HG02938 (cell line): ENCODE measurements around the gene TRMT13.
A peak's percentile ranks its signal among the peaks of the same experiment; 100 is the strongest.

Experiments used
- ATAC-seq: cut with Tn5 transposase; IDR thresholded peaks from one replicate; pipeline ENCODE4 v1.9.1; 2021; ENCODE audit warnings: mild to moderate bottlenecking, moderate library complexity; ENCODE audit not compliant: unreplicated experiment

TRMT13 gene, protein sequence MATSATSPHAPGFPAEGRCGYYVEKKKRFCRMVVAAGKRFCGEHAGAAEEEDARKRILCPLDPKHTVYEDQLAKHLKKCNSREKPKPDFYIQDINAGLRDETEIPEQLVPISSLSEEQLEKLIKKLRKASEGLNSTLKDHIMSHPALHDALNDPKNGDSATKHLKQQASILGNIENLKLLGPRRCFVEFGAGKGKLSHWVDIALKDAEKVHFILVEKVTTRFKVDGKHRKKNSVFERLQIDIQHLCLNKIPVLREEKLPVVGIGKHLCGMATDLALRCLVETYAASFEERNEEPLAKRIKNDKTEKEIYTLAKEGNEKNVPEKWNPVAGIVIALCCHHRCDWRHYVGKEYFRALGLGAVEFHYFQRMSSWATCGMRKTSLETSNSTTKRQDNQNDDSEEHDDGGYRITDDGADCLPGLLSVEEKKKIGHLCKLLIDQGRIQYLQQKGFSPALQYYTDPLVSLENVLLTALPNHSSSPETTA

DNA sequence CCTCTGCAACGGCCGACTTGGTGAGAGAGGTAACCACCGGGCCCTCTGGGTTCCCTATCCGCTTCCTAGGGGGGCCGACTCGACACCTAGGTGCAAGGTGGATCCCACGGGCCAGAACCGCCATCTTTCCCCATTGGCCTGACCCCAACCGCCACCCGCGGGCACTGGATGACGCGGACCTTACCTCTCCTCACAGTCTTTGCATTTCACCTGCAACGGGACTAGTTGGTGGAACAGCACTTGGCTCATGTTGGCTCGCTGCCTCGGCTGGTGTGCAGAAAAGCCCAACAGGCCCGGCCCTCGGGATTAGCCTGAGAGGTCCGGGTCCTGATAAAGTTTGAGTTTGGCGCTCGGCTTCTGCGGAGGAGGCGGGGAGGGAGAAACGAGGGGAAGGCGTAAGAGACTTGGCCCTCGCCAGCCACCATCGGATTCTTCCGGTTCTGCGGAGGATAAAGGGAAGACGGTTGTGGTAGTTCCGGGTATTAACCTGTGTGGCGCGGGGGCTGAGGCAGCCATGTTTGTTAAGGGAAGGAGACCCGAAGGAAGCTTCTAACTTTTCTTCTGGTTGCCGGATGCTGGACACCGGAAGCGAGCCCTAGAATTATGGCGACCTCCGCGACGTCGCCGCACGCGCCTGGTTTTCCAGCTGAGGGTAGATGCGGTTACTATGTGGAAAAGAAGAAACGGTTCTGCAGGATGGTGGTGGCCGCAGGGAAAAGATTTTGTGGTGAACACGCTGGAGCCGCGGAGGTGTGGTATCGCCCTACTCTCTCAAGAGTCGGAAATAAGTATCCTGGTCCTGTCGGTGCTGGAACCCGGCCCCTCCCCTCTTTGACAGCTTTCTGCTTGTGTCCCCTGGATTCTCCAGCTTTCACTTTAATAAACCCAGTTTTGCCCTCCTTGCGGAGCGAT is at the start of gene TRMT13, which contains the start of gene SASS6:
TRMT13 (plus strand) TSS at position 598 of the 912 bp plus-strand sequence; CDS start at position 604, 6 bp downstream.
SASS6 (minus strand) TSS at position 365 of the 912 bp plus-strand sequence; CDS start at position 249, 116 bp downstream.
- peak; percentile 89 for ATAC-seq

DNA sequence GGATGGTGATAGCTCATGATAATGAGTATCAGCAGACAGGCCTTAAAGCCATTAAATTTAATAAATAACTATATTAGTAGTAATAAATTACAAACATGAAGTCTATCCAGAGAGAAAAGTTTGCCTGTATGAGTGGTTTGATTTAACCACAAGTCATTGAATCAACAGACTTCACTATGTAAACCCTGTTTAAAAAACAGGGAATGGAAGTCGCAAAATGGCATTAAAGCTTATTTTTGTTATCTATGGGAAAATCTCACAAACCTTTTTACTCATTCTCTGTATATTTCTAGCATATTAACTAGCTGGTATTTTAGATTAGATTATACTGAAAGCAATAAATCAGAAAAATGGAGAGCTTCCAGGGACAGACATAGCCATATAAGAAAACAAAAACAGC is 45.6 kb upstream of the TRMT13 start:
- ATAC-seq: no peak

DNA sequence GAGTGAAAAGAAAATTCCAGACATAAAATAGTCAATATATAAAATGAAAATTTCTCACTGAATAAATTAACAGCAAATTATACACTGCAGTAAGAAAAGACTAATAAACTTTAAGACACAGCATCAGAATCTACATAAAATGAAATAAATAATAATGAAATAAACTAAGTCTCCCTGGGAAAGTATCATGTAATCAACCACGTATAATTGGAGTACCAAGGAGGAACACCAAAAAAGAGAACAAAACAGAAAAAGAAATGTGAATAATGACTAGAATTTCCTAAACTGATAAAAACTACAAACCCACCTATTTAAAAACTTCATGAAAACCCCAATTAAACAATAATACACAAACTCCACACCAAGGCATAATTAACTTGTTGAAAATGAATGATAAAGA is 43.9 kb upstream of the TRMT13 start:
- no peak for ATAC-seq

- ATAC-seq: no peak
Observed at GRCh38 chr1:100090471-100090870, 42.5 kb upstream of the TRMT13 start.

GRCh38 chr1:100100202-100100601 is 32.8 kb upstream of the TRMT13 start:
- no peak for ATAC-seq

DNA sequence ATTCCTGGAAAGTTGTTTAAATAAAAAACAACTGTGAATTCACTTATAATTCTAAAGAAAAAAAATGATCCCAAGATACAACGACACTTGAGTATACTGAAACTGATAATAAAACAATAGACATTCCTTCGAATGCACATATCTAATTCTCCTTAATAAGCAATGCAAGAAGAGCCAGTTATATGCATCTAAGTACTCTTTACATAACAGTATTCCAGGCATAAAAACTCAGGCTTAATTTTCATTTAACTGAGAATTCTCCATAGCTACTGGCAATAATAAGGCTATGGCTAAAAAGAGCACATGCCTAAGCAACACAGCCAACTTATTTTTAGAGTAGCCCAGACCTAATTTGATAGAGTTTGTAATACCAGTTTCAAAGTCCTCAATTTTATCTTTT is 31.4 kb upstream of the TRMT13 start:
- ATAC-seq: no peak

GRCh38 chr1:100107696-100108095 is 25.3 kb upstream of the TRMT13 start:
- ATAC-seq: no peak

DNA sequence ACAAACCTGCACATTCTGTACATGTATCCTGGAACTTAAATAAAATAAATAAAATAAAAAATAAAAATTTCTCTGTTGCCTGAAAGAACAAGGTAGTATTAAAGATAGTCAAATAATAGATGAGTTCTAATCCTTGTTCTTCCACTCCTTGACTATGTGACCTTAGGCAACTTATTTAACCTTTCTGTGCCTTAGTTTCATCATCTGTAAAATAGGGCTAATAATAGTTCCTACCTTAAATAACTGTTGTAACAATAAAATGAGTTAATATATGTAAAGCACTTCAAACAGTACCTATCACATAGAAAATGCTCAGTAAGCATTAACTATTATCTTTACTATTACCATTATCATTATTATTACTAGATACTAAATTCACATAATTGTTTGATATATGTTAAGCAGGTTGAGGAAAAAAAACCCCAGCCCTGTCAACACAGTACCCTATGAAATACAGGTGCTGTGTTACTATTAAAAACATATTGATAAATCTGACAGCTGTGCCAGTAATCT is 23.4 kb upstream of the TRMT13 start:
- no peak for ATAC-seq

DNA sequence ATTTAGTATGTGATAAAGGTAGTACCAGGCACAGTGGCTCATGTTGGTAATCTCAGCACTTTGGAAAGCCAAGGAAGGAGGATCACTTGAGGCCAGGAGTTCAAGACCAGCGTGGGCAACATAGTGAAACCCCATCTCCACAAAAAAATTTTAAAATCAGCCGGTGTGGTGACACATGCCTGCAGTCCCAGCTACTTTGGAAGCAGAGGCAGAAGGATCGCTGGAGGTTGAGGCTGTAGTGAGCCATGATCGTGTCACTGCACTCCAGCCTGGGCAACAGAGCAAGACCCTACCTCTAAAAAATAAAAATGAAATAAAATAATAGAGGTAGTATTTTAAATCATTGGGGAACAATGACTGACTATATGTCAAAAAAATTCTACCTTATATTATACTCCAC is 17.4 kb upstream of the TRMT13 start:
- no peak for ATAC-seq

DNA sequence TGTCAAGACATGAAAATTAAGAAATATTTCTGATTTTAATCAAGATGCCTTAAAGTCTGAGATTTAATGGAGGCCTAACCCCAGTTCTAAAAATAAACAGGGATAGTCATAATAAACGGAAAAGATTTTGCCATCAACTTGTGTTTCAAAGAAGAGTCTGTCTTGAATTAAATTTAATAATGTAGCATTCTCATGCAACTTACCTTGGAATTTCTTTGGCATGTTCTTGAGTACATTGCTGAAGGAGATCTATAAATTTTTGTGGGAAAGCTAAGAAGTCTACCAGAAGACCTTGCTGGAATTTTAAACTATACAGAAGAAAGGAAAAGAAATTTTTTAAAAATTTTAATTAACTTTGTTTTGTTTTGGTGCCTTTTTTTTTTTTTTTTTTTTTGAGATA is 10.8 kb upstream of the TRMT13 start:
- no peak for ATAC-seq

GRCh38 chr1:100127226-100127625 is 5.7 kb upstream of the TRMT13 start:
- ATAC-seq: no peak

GRCh38 chr1:100130552-100131077 is 2.3 kb upstream of the TRMT13 start:
- ATAC-seq: no peak

DNA sequence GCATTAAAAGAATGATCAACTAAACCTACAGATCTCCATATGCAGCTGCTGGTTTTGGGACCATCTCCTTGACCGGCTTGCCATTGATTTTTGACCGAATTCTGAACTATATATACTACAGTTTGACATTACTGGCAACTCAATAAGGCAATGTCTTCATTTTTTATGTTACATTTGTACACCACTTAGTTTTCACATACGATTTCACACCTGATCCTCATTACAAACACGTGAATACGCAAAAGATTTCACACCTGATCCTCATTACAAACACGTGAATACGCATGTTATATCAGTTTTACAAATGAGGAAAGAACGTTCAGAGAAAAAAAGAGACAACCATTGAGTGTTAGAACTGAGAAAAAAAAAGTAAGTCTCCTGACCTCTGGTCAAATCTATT is 1.3 kb upstream of the TRMT13 start:
- ATAC-seq: no peak

DNA sequence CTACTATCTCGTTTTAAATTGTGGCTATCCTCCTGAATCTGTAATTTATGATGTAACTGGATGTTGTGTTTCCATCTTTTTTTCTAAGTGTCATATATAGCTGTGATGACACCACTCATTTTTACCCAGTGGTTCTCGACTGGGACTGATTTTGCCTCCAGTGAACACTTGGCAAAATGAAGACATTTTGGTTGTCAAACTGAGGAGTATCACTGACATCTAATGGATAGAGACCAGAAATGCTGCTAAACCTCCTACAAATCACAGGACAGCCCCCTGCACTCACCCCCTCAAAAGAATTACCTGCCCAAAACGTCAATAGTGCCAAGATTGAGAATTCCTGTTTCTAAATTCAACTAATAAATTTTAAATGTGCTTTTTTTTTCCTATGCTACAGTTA is 1.9 kb downstream of the TRMT13 start:
- no peak for ATAC-seq

DNA sequence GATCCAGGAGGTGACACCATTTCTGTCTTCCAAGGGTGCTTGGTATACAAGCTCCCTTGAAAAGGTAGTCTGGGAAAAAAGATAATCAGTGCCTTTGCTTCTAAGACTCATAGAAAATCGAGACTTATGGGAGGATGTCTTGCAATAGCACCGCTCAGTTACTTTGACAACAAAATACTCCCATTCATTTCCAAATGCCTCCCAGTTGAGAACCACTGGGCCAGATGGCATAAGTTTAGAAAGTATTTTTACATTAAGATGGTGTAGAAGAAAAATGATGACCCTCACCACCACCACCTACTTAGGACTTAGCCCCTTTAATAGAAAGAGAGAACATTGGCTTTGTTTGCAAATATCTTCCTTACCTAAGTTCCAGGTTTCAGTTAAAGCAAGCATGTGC is 4.6 kb downstream of the TRMT13 start:
- no peak for ATAC-seq

DNA sequence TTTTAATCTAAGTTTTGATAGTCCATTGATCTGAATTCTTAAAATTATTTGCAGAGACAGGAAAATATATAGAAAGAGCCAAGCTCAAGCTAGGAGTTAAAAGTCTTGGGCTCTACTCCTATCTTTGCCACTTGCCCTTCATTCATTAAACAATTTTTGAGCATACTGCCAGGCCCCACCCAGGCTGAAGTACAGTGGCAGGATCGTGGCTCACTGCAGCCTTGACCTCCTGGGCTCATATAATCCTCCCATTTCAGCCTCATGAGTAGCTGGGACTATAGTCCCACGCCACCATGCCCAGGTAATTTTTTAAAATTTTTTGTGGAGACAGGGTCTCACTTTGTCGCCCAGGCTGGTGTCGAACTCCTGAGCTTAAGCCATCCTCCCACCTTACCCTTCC is 8.2 kb downstream of the TRMT13 start:
- no peak for ATAC-seq

DNA sequence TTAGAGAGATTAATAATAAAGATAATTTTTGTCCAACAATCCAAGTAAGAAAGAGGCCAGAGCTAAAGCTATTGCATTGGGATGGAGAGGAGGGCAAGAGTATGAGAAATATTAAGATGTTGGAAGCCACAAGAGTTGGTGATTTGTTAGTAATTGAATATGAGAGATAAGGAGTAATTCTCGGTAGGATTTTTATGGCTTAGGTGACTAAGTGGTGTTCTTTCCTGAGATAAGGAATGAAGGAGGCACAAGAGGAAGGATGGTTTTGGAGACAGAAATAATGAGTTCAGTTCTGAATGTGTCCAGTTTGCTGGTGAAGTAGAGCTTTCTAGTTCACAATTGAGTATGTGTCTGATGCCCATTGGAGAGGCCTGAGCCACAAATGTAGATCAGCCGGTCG is 9.4 kb downstream of the TRMT13 start:
- no peak for ATAC-seq

DNA sequence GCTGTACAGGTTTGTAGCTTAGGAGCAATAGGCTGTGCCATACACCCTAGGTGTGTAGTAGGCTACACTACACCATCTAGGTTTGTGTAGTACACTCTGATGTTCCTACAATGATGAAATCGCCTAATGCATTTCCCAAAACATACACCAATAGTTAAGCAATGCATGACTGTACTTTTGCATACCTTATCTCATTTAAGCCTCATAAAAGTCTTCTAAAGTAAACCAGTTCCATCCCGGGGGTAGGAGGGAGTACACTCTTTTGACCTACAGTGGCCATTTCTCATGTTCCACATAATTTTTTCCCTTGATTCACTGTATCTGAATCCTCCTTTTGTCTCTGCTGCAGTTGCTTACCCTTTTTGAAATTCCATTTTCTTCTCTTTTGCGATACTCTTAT is 12.2 kb downstream of the TRMT13 start:
- ATAC-seq: no peak

- no peak for ATAC-seq
Observed at GRCh38 chr1:100146958-100147357, 14.0 kb downstream of the TRMT13 start.

GRCh38 chr1:100147875-100148274 is 14.9 kb downstream of the TRMT13 start:
- no peak for ATAC-seq

GRCh38 chr1:100151679-100152078 is 18.7 kb downstream of the TRMT13 start:
- ATAC-seq: no peak
